NT2/D1 (cell line): ENCODE measurements around the gene FUNDC1.
"Not testable (repeated sequence)": the region's sequence is repeated elsewhere in the genome, so short reads cannot be mapped to it uniquely, and the experiment has no call there.

Source experiments
- DNase-seq: peaks from one replicate; pipeline ENCODE4 v3.0.0-alpha.2; 2011; ENCODE audit warnings: low read depth, low spot score
- H3K27me3 ChIP-seq: 2 replicates; pipeline ENCODE4 v1.6.0; 2011; ENCODE audit warnings: mild to moderate bottlenecking; ENCODE audit not compliant: insufficient read length, insufficient read depth
- H3K36me3 ChIP-seq: 2 replicates; pipeline ENCODE4 v1.6.1; 2011; ENCODE audit warnings: mild to moderate bottlenecking, low read length, mixed read lengths; ENCODE audit not compliant: insufficient read depth, insufficient read length
- H3K4me1 ChIP-seq: 2 replicates; pipeline ENCODE4 v1.5.1; 2011; ENCODE audit not compliant: insufficient read depth, insufficient read length
- H3K4me3 ChIP-seq: 2 replicates; pipeline ENCODE4 v1.5.1; 2011; ENCODE audit warnings: low read depth; ENCODE audit not compliant: insufficient read length
- H3K9ac ChIP-seq: 2 replicates; pipeline ENCODE4 v1.6.0; 2011; ENCODE audit warnings: low read depth; ENCODE audit not compliant: insufficient read length
- H3K9me3 ChIP-seq: 2 replicates; pipeline ENCODE4 v1.5.1; 2011; ENCODE audit warnings: mild to moderate bottlenecking, low read length; ENCODE audit not compliant: insufficient read depth
- SUZ12 ChIP-seq: IDR thresholded peaks from 2 replicates; pipeline ENCODE4 v1.6.1; 2011; ENCODE audit not compliant: insufficient read length, insufficient read depth; ENCODE audit errors: extremely low read depth
- YY1 ChIP-seq: IDR thresholded peaks from 2 replicates; pipeline ENCODE4 v1.6.1; 2011; ENCODE audit not compliant: insufficient read length, insufficient read depth
- ZNF274 ChIP-seq: IDR thresholded peaks from 2 replicates; pipeline ENCODE4 v1.6.1; 2011; ENCODE audit warnings: mild to moderate bottlenecking, low read depth, low read length

FUNDC1 gene

DNA sequence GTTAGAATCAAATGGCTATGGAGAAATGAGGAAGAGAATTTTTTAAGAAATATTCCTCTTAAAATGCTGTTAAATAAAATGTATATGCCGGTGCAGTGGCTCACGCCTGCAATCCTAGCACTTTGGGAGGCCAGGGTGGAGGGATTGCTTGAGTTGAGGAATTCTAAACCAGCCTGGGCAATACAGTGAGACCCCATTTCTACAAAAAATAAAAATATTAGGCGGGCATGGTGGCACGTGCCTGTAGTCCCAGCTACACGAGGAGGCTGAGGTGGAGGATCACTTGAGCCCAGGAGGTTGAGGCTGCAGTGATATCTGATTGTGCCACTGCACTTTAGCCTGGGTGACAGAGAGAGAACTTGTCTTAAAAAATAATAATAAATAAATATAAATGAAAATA lies 7.9 kb upstream of the FUNDC1 start:
- DNase-seq, result no peak
- no peak overlapping the region for H3K9ac ChIP-seq
- no peaks in the 10 kb centered on the region for H3K4me1 ChIP-seq
- H3K9me3 ChIP-seq, result peaks cover 24% of the 10 kb centered on the region; the same call in 1 of the 2 replicates
- no peak overlapping the region for H3K4me3 ChIP-seq
- H3K27me3 ChIP-seq, result no peaks in the 10 kb centered on the region
- no peak for TF ChIP-seq YY1
- no peak for TF ChIP-seq ZNF274
- no peak for TF ChIP-seq SUZ12
- no peaks in the 10 kb centered on the region for H3K36me3 ChIP-seq

DNA sequence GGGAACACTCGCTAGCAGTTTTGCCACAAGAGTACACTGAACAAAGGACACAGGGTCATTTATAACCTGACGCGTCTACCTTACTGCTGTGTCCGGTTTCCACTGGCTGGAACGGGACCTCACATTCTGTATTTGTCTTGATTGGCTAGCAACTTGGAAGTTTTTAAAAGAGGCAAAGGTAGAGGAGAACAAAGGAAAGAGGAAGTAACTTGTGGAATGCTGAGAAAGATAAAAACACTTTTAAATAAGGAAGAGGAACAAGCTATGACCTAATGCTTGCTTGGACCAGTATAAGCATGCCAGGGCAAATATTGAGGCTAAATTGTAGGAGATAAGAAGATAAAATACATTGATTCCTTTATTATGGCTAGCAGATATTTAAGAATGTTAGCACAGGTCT lies 2.8 kb upstream of the FUNDC1 start:
- H3K9me3 ChIP-seq, H3K4me1 ChIP-seq, H3K27me3 ChIP-seq, H3K36me3 ChIP-seq, H3K9ac ChIP-seq, DNase-seq, H3K4me3 ChIP-seq: not testable (repeated sequence)

DNA sequence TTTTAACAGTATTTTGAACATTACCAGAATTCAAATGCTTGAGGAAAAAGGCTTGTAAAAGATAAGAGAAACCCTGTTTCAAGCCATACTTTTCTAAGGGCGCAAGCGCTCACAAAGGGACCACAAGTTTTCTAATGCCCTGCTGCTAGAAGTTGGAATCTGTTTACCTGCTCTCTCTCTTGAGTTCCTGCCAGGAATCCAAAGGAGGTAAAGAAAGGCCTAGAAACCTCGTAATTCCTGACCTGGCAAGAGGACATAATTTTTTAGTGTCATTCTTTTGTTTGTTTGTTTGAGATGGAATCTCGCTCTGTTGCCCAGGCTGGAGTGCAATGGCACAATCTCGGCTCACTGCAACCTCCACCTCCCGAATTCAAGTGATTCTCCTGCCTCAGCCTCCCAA lies 1.4 kb upstream of the FUNDC1 start:
- no peaks in the 10 kb centered on the region for H3K4me1 ChIP-seq
- no peaks in the 10 kb centered on the region for H3K27me3 ChIP-seq
- TF ChIP-seq ZNF274 (no peak), SUZ12 (no peak), YY1 (no peak)
- no peak for DNase-seq
- no peaks in the 10 kb centered on the region for H3K9me3 ChIP-seq
- H3K36me3 ChIP-seq, result peaks cover 21% of the 10 kb centered on the region
- H3K9ac ChIP-seq, result no peak overlapping the region
- H3K4me3 ChIP-seq, result no peak overlapping the region

DNA sequence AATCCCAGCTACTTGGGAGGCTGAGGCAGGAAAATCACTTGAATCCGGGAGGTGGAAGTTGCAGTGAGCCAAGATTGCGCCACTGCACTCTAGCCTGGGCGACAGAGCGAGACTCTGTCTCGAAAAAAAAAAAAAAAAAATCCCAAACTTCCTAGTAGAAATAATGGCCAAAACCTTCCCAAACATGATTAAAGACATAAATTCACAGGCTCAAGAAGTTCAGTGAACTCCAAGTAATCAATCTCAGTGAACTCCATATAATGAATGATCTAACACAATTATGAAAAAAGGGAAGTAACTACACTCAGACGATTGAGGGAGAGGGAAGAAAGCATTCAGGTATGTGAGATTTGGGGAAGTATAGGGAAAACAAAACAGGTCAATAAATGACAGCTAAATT lies 6.5 kb downstream of the FUNDC1 start:
- Histone ChIP-seq H3K27me3 (no peaks in the 10 kb centered on the region), H3K9me3 (no peaks in the 10 kb centered on the region), H3K4me3 (no peak overlapping the region), H3K36me3 (peaks cover 52% of the 10 kb centered on the region), H3K4me1 (no peaks in the 10 kb centered on the region), H3K9ac (no peak overlapping the region)
- no peak for DNase-seq
- TF ChIP-seq YY1 (no peak), SUZ12 (no peak), ZNF274 (no peak)

DNA sequence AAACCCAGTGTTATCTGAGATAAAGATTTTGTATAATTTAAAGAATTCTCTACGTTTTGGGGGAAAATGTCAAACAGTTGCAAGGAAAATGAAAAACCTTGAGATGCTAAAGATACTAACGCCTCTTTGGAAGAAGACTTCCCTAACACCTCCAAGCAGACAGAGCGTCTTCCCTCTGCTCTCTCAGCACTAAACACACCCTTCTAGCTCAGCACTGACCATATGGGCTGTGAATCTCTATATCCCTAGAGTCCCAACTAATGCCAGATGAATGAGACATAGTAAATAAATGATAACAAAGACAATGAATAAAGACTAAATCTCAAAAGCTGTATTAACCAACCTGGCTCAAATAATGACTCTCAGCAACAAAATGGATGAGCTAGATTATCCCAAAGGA lies 13.3 kb downstream of the FUNDC1 start:
- no peak for TF ChIP-seq ZNF274
- no peak for TF ChIP-seq YY1
- no peak for TF ChIP-seq SUZ12
- H3K9ac ChIP-seq, result no peak overlapping the region
- no peak overlapping the region for H3K4me3 ChIP-seq
- peaks cover 7% of the 10 kb centered on the region for H3K36me3 ChIP-seq
- no peaks in the 10 kb centered on the region for H3K4me1 ChIP-seq
- no peaks in the 10 kb centered on the region for H3K9me3 ChIP-seq
- H3K27me3 ChIP-seq, result no peaks in the 10 kb centered on the region
- DNase-seq, result no peak

DNA sequence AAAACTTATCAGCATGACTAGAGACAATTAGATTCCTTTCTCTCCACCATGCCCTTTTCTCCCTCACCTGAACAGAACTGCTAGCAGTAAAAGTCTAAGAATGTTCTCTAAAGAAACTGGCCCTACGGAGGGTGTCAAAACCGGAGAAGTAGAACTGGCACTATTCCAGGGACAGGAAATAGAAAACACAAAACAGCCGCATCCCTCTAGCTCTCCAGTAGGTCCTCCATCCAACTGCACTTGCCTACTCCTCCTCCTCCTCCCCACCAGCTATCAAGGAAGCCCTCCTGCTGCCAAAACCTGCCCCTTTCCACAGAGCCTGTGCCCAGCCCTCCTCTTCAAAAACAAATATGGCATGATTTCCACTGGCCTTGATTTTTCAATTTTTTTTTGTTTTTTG lies 28.4 kb downstream of the FUNDC1 start:
- H3K4me3 ChIP-seq, result no peak overlapping the region

DNA sequence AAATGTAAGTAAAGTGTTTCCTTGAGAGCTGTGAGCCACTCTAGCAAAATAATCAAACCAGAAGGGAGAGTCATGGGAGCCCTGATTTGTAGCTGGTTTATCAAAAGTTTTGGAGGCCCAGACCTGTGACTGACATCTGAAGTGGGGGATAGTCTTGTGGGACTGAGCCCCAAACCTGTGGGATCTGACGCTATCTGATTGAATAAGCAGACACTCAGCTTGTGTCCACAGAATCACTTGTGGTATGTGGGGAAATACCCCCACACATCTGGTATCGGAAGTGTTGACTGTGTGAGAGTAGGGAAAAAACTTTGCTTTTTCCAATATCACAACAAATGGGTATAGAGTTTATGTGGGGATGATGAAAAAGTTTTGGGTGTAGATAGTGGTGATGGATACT lies 35.4 kb downstream of the FUNDC1 start:
- Histone ChIP-seq H3K27me3 (no peaks in the 10 kb centered on the region), H3K36me3 (no peaks in the 10 kb centered on the region), H3K9ac (no peak overlapping the region), H3K4me1 (peaks cover 3% of the 10 kb centered on the region), H3K9me3 (no peaks in the 10 kb centered on the region), H3K4me3 (no peak overlapping the region)
- no peak for TF ChIP-seq ZNF274
- no peak for TF ChIP-seq YY1
- TF ChIP-seq SUZ12, result no peak
- no peak for DNase-seq

More for the DNA sequence above, 28.4 kb downstream of the FUNDC1 start:
- H3K9ac ChIP-seq, result no peak overlapping the region
- no peak for DNase-seq
- H3K36me3 ChIP-seq, result no peaks in the 10 kb centered on the region
- H3K27me3 ChIP-seq, result no peaks in the 10 kb centered on the region
- H3K4me1 ChIP-seq, result no peaks in the 10 kb centered on the region
- no peak for TF ChIP-seq ZNF274
- TF ChIP-seq YY1, result no peak
- no peak for TF ChIP-seq SUZ12
- no peaks in the 10 kb centered on the region for H3K9me3 ChIP-seq

DNA sequence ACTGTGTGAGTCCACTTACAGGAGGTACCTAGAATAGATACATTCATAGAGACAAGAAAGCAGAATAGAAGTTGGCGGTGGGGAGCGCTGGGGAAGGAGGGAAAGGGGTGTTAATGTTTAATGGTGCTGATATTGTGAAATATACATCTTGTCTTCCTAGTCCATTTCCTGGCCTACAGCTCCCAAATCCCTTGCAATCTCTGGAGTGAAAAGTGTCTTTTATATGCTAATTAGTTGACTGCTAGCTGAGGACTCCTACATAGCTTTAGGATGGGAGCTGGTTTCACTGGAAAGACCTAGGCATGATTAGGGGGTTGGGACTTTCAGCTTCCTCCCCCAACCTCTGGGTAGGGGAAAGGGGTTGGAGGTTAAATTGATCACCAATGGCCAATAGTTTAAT lies 36.0 kb downstream of the FUNDC1 start:
- DNase-seq, result peak; percentile 35
- H3K4me3 ChIP-seq, result no peak overlapping the region

More for the DNA sequence above, 36.0 kb downstream of the FUNDC1 start:
- no peaks in the 10 kb centered on the region for H3K27me3 ChIP-seq
- H3K4me1 ChIP-seq, result peaks cover 3% of the 10 kb centered on the region
- no peak overlapping the region for H3K9ac ChIP-seq
- no peaks in the 10 kb centered on the region for H3K9me3 ChIP-seq
- no peak for TF ChIP-seq SUZ12
- no peak for TF ChIP-seq ZNF274
- TF ChIP-seq YY1, result no peak
- H3K36me3 ChIP-seq, result no peaks in the 10 kb centered on the region
